H1 (cell line): Measurements from ENCODE around the gene ERGIC3. TPM values are rescaled to one million over a fixed set of nuclear protein-coding genes. Genes with fewer than 3 reads are reported as not detected.
A peak's percentile ranks its signal among the peaks of the same experiment; 100 is the strongest.

Source experiments
- ATF2 ChIP-seq: IDR thresholded peaks from 2 replicates; pipeline ENCODE4 v1.6.1; 2012; ENCODE audit warnings: low read length, inconsistent platforms
- BACH1 ChIP-seq: IDR thresholded peaks from 2 replicates; pipeline ENCODE4 v1.6.1; 2012; ENCODE audit warnings: low read length, improper control_type of control experiment
- EP300 ChIP-seq, 2 experiments: IDR thresholded peaks; 1 replicate in 1 of 2; 2 replicates in 1 of 2; pipeline ENCODE4 v1.6.1; 2011 to 2012; ENCODE audit warnings: low read depth in 2 of 2, low read length in 2 of 2, mild to moderate bottlenecking in 2 of 2, borderline replicate concordance in 1 of 2, inconsistent platforms in 1 of 2, moderate library complexity in 1 of 2
- EZH2 ChIP-seq: fragments of 200-600 bp; sonication (generic); IDR thresholded peaks from 2 replicates; pipeline ENCODE4 v1.7.1; 2012; ENCODE audit warnings: low read depth, mild to moderate bottlenecking, moderate library complexity, low read length, inconsistent platforms; ENCODE audit not compliant: severe bottlenecking
- GTF2F1 ChIP-seq: IDR thresholded peaks from 2 replicates; pipeline ENCODE4 v1.6.1; 2012; ENCODE audit warnings: low read depth, low read length, improper control_type of control experiment, borderline replicate concordance
- HDAC6 ChIP-seq: IDR thresholded peaks from one replicate; pipeline ENCODE4 v1.7.1; 2012; ENCODE audit warnings: low read depth, mild to moderate bottlenecking, inconsistent platforms, low read length, moderate library complexity
- MAFK ChIP-seq: IDR thresholded peaks from 2 replicates; pipeline ENCODE4 v1.6.1; 2012; ENCODE audit warnings: low read depth, mild to moderate bottlenecking, improper control_type of control experiment, low read length
- NANOG ChIP-seq: IDR thresholded peaks from 2 replicates; pipeline ENCODE4 v1.6.1; 2011; ENCODE audit warnings: low read length, low read depth, mild to moderate bottlenecking, inconsistent platforms; ENCODE audit not compliant: insufficient read depth, poor library complexity, severe bottlenecking
- POLR2A ChIP-seq, 2 experiments: IDR thresholded peaks; 1 replicate in 1 of 2; 2 replicates in 1 of 2; pipeline ENCODE4 v1.6.1; 2011; ENCODE audit warnings: low read depth in 2 of 2, low read length in 2 of 2, mild to moderate bottlenecking in 2 of 2; ENCODE audit errors: control extremely low read depth in 1 of 2
- RBBP5 ChIP-seq: IDR thresholded peaks from 2 replicates; pipeline ENCODE4 v1.7.1; 2012; ENCODE audit warnings: low read depth, mild to moderate bottlenecking, inconsistent platforms, low read length, moderate library complexity, borderline replicate concordance
- SP1 ChIP-seq: IDR thresholded peaks from 2 replicates; pipeline ENCODE4 v1.6.1; 2011; ENCODE audit warnings: low read depth, low read length
- SP4 ChIP-seq: IDR thresholded peaks from 2 replicates; pipeline ENCODE4 v1.6.1; 2012; ENCODE audit warnings: low read length, inconsistent platforms
- SRF ChIP-seq: IDR thresholded peaks from 2 replicates; pipeline ENCODE4 v1.6.1; 2011; ENCODE audit warnings: mild to moderate bottlenecking, low read depth, low read length, moderate library complexity
- SUZ12 ChIP-seq: fragments of 200-600 bp; sonication (generic); IDR thresholded peaks from 2 replicates; pipeline ENCODE4 v1.6.1; 2012; ENCODE audit warnings: mild to moderate bottlenecking, inconsistent platforms, low read length, moderate library complexity, mixed read lengths
- TBP ChIP-seq: IDR thresholded peaks from 2 replicates; pipeline ENCODE4 v1.6.1; 2011; ENCODE audit warnings: low read depth, low read length, improper control_type of control experiment
- YY1 ChIP-seq: IDR thresholded peaks from 2 replicates; pipeline ENCODE4 v1.6.1; 2011; ENCODE audit warnings: low read depth, mild to moderate bottlenecking, low read length
- ZNF274 ChIP-seq: IDR thresholded peaks from 2 replicates; pipeline ENCODE4 v1.7.0; 2012; ENCODE audit warnings: low read length, borderline replicate concordance; ENCODE audit errors: extremely low read depth
- polyA plus RNA-seq, 7 experiments: library from polyadenylated mRNA; depleted of rRNA in 3 of 7; stranded (reverse) in 5 of 7; unstranded in 2 of 7; fragments of >200 nt in 5 of 7; fragments of 200-250 nt in 2 of 7; gene quantifications; 1 replicate in 5 of 7; 2 replicates in 1 of 7; 4 replicates in 1 of 7; pipeline versions ENCODE4 v1.2.1 to v1.2.3, GENCODE V29; 2011 to 2013; ENCODE audit warnings: missing spikeins in 2 of 7, mixed read lengths in 2 of 7
- total RNA-seq: library from RNA; stranded (reverse); fragmentation: NEBNext Ultra II Directional; extraction: Animal tissue kit (Norgen Biotek cat#: 25700); gene quantifications from 2 replicates; pipeline ENCODE4 v1.2.1, GENCODE V29; 2021
- TF ChIP-seq, protein P1 (sequence below): IDR thresholded peaks from 2 replicates; pipeline ENCODE4 v1.6.1; 2011; ENCODE audit warnings: low read depth, mild to moderate bottlenecking, low read length; ENCODE audit not compliant: insufficient read depth

Gene ERGIC3
- total and polyA plus RNA-seq, 2 of the 8 experiments (the other 6 are each of a cell fraction or from before 2014, with no cell fraction given) = 178 to 341 TPM

GRCh38 chr20:35541783-35542662, at the start of gene ERGIC3 (continued):
- TF ChIP-seq HDAC6 = no peak
- TF ChIP-seq GTF2F1 = no peak
- no peak for TF ChIP-seq NANOG
- TF ChIP-seq POLR2A (IDR thresholded peaks at IDR 0.05; ENCODE audit: control extremely low read depth in 1 of 2, low read depth in 2 of 2, low read length in 2 of 2) = peak; percentile 69 to 93
- no peak for TF ChIP-seq SUZ12
- no peak for TF ChIP-seq SRF
- TF ChIP-seq EP300 (IDR thresholded peaks at IDR 0.05; ENCODE audit: borderline replicate concordance in 1 of 2, low read depth in 2 of 2, low read length in 2 of 2) = no peak
- TF ChIP-seq, protein P1, sequence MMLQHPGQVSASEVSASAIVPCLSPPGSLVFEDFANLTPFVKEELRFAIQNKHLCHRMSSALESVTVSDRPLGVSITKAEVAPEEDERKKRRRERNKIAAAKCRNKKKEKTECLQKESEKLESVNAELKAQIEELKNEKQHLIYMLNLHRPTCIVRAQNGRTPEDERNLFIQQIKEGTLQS = no peak
- TF ChIP-seq YY1 = peak; percentile 70; the same call in 1 of the 2 replicates
- TF ChIP-seq RBBP5 = peak; percentile 45; the same call in 1 of the 2 replicates
- TF ChIP-seq TBP = peak; percentile 71
- peak; percentile 93 for TF ChIP-seq SP4
- TF ChIP-seq EZH2 = no peak
- no peak for TF ChIP-seq MAFK
- peak; percentile 50; the same call in 1 of the 2 replicates for TF ChIP-seq SP1
- TF ChIP-seq ZNF274 = no peak
- TF ChIP-seq BACH1 = no peak
- TF ChIP-seq ATF2 = peak; percentile 48; the same call in 1 of the 2 replicates
